GM18870 (cell line): Measurements from ENCODE around the gene BICRA.
"Not testable (repeated sequence)": the region's sequence is repeated elsewhere in the genome, so short reads cannot be mapped to it uniquely, and the experiment has no call there.

Experiments used
- ATAC-seq: cut with Tn5 transposase; IDR thresholded peaks from one replicate; pipeline ENCODE4 v1.9.1; 2021; ENCODE audit warnings: moderate library complexity; ENCODE audit not compliant: unreplicated experiment

Gene BICRA

GRCh38 chr19:47658431-47659348 lies 49.8 kb downstream of the BICRA start:
- no peak for ATAC-seq

DNA sequence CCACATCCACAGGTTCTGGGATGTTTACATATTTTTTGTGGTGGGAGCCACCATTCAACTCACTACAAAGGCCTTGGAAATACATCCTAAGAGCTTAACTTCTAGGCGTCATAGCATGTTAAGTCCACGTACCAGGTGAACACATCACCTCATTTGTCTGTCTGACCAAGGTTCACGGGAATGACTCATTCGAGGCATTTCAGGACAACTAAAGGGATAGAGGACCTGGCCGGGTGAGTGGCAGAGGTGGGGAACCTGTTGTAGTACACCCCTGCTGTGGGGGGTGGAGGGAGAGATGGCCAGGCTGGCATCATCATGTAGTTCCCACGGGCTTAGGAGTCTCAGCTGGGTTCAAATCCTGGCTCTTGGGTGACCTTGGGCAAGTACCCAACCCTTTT lies 51.5 kb downstream of the BICRA start:
- ATAC-seq: no peak

DNA sequence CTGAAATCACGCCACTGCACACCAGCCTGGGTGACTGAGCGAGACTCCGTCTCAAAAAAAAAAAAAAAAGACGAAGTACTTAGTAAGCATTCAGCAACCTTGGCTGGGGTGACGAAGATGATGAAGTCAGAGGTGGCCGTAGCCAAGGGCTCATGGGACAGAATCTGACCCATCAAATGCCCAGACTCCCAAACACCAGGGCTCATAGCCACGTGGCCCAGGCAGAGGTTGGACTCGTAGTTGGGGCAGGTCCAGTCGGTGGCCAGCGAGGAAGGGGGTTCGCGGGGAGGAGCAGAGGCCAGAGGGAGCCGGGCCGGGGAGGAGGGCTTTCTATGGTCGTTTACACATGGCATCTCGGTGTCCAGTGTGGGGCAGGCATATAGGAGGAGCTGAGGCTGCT lies 52.2 kb downstream of the BICRA start:
- ATAC-seq: no peak

- ATAC-seq: no peak
These were observed 52.7 kb downstream of the BICRA start for GRCh38 chr19:47661611-47662010.

DNA sequence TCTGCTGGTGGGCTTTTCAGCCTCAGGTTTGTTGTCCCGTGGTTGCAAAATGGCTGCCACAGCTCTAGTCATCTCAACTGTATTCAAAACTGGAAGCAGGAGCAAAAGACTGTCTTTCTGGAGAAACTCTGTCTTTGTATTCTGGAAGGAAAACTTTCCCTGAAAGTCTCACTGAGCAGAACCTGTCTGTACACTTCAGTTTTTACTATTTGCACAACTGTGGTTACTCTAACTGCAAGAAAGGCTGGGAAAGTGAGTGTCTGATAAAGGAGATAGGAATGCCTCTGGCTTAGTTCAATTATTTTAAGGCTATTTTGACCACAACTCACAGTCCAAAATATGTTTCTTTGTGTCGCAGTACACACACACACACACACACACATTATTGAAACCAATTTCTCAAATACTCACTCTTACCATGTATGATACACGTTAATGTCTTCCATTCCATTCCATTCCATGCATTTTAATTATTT lies 54.5 kb downstream of the BICRA start:
- no peak for ATAC-seq

- no peak for ATAC-seq
These were observed 55.2 kb downstream of the BICRA start for GRCh38 chr19:47663911-47664771.

- ATAC-seq: not testable (repeated sequence)
These were observed 59.6 kb downstream of the BICRA start for GRCh38 chr19:47668556-47668955.

DNA sequence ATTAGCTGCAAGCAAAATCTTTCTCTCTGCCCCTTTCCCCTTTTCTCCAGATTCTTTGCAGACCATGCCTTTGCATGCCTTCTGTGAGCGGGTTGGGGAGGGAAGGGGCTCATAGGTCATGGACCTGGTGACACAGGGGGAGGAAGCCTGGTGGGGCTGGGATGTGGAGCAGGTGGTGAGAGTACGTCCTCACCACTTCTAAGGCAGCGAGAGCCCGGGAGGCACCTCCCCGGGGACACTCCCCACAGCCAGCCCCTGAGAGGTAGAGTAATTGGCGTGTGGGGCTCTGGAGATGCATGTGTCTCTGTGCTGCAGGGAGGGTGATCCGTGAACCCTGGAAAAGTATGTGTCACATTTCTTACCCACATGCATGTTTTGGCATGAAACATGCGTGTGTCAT lies 61.8 kb downstream of the BICRA start:
- ATAC-seq: no peak

DNA sequence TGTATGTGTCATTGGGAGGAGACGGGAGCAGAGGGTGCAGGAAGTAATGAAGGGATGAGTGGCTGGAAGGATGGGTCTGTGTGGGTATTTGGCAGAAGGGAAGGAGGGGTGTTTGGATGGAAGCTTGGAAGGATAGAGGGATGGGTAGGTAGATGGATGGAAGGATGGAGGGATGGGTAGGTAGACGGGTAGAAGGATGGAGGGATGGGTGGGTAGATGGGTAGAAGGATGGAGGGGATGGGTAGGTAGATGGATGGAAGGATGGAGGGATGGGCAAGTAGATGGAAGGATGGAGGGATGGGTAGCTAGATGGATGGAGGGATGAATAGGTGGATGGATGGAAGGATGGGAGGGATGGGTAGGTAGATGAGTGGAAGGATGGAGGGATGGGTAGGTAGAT lies 62.6 kb downstream of the BICRA start:
- no peak for ATAC-seq

GRCh38 chr19:47673426-47673825 lies 64.5 kb downstream of the BICRA start:
- ATAC-seq: no peak

GRCh38 chr19:47674548-47674947 lies 65.6 kb downstream of the BICRA start:
- no peak for ATAC-seq

- no peak for ATAC-seq
These were observed 66.3 kb downstream of the BICRA start for GRCh38 chr19:47675271-47675670.

- ATAC-seq: no peak
These were observed 66.9 kb downstream of the BICRA start for GRCh38 chr19:47675859-47676258.

DNA sequence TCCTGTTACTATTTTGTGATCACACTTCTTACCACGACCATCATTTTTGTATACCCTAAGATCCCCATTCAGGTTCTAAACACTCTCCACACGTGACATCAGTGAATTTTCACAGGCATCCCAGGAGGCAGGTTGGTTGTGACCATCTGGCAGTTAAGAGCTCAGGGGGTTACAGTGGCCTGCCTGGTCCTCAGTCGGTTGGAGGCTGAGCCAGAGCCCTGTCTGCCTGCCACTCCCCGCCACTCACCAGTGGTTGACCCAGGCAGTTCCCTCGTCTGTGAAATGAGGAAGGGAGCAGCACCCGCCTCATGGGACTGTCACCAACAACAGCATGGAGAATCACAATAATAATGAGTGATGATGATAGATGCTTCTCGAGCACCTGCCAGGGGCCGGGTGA lies 67.9 kb downstream of the BICRA start:
- no peak for ATAC-seq

GRCh38 chr19:47679251-47679900 lies 70.4 kb downstream of the BICRA start:
- ATAC-seq: no peak

DNA sequence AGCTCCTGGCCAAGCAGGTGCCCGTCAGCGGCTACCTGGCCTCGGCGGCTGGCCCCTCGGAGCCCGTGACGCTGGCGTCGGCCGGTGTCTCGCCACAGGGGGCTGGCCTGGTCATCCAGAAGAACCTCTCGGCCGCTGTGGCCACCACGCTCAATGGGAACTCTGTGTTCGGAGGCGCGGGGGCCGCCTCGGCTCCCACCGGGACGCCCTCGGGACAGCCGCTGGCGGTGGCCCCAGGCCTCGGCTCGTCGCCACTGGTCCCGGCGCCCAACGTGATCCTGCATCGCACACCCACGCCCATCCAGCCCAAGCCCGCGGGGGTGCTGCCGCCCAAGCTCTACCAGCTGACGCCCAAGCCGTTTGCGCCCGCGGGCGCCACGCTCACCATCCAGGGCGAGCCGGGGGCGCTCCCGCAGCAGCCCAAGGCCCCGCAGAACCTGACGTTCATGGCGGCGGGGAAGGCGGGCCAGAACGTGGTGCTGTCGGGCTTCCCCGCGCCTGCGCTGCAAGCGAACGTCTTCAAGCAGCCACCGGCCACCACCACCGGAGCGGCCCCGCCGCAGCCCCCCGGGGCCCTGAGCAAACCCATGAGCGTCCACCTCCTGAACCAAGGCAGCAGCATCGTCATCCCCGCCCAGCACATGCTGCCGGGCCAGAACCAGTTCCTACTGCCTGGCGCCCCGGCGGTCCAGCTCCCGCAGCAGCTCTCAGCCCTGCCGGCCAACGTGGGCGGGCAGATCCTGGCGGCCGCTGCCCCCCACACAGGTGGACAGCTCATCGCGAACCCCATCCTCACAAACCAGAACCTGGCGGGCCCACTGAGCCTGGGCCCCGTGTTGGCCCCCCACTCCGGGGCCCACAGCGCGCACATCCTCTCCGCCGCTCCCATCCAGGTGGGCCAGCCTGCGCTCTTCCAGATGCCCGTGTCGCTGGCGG lies 71.3 kb downstream of the BICRA start:
- no peak for ATAC-seq

- ATAC-seq: no peak
These were observed 72.0 kb downstream of the BICRA start for GRCh38 chr19:47680858-47681332.

DNA sequence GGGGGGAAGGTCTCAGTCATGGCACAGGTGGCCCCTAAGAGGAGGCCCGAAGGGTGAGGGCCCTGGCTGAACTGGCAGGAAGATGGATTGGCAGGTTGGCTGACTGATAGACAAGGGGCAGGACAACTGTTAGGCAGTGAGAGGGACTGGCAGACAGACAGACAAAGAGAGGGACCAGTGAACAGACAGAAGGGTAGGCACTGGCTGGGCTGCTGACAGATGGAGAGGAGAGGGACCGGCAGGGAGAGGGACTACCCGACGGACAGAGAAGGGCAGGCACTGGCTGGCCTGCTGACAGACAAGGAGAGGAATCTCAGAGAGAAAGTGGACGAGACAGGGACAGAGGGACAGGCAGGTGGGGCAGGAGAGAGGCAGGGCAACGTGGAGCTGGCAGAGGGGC lies 72.5 kb downstream of the BICRA start:
- no peak for ATAC-seq

- ATAC-seq: no peak
These were observed 73.0 kb downstream of the BICRA start for GRCh38 chr19:47681936-47682335.

DNA sequence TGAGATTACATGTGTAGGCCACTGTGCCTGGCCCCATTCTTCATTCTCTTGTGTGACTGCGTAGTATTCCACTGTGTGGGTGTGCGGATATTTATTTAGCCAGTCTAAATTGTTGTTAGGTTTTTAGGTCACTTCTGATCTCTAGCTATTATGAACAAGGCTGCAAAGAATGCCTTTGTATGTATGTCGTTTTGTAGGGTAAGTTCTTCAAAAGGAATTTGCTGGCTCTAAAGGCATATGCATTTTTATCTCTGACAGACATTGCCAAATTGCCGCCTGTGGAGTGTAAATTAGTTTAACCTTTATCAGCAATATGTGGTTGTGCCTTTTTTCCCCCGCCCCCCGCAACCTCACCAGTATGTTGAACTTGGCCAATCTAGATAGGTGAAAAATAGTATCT lies 74.0 kb downstream of the BICRA start:
- ATAC-seq: no peak
